HepG2 (cell line): ENCODE measurements around the gene LYRM7. TPM values are rescaled to one million over a fixed set of nuclear protein-coding genes. Genes with fewer than 3 reads are reported as not detected.

ENCODE experiments used
- ATAC-seq: fragments of 200-7000 bp; cut with Tn5 transposase; 3 replicates; pipeline ENCODE4 v1.9.1; 2020; ENCODE audit warnings: mild to moderate bottlenecking, moderate library complexity
- BruUV-seq: library from RNA; stranded (reverse); fragments of 400-500 nt; replicated peaks from 2 replicates; lab custom pipeline; 2021; lab: Mats Ljungman, UMichigan
- CTCF ChIA-PET: fragments of 300-600 bp; formaldehyde crosslinking; extraction: SDS; loops from one replicate; lab custom pipeline; 2021; ENCODE audit warnings: low total read pairs, inconsistent platforms, low intra/inter-chr PET ratio; lab: Yijun Ruan, JAX
- POLR2A ChIA-PET: fragments of 350-600 bp; sonication (Branson Sonifier 250); formaldehyde crosslinking; loops from one replicate; lab custom pipeline; 2020; ENCODE audit warnings: antibody characterized with exemption, inconsistent platforms; lab: Yijun Ruan, JAX
- DNase-seq: peaks from one replicate; pipeline ENCODE4 v3.0.0-alpha.2; 2015; ENCODE audit warnings: low spot score
- FAIRE-seq: peaks from 3 replicates; lab custom pipeline; 2011; peaks lifted over from hg19 to GRCh38; lab: Jason Lieb, UNC
- H2AFZ ChIP-seq: one replicate; pipeline ENCODE4 v1.6.1; 2011; ENCODE audit warnings: low read length, inconsistent platforms
- H3K27ac ChIP-seq: fragments of 300-600 bp; 3 replicates; pipeline ENCODE4 v1.8.0; 2011; ENCODE audit warnings: mixed run types, mild to moderate bottlenecking, mixed read lengths, low read length, inconsistent platforms; ENCODE audit not compliant: insufficient read depth; ENCODE audit errors: extremely low read length
- H3K27me3 ChIP-seq, 2 experiments: fragments of 200-600 bp in 1 of 2; 2 replicates in 1 of 2; 3 replicates in 1 of 2; pipeline versions ENCODE4 v1.6.0 to v1.8.0; 2011; ENCODE audit warnings: low read length in 2 of 2, mild to moderate bottlenecking in 2 of 2, moderate library complexity in 2 of 2, inconsistent platforms in 1 of 2; ENCODE audit not compliant: insufficient read depth in 2 of 2, control insufficient read depth in 1 of 2
- H3K36me3 ChIP-seq, 2 experiments: fragments of 200-600 bp in 1 of 2; replicated peaks in 1 of 2; 2 replicates in 1 of 2; 3 replicates in 1 of 2; pipeline versions ENCODE4 v1.5.1 to v1.8.0; 2011; ENCODE audit warnings: low read length in 2 of 2, inconsistent platforms in 1 of 2; ENCODE audit not compliant: insufficient read depth in 2 of 2, control insufficient read depth in 1 of 2
- H3K4me1 ChIP-seq: 2 replicates; pipeline ENCODE4 v1.5.1; 2012; ENCODE audit warnings: low read length, inconsistent platforms; ENCODE audit not compliant: insufficient read depth
- H3K4me2 ChIP-seq: 2 replicates; pipeline ENCODE4 v1.6.0; 2011; ENCODE audit warnings: low read depth, low read length, inconsistent platforms
- H3K4me3 ChIP-seq, 3 experiments: fragments of 200-600 bp in 1 of 3; sonication (generic), shearing (Covaris generic) in 1 of 3; replicated peaks in 1 of 3; 2 replicates each; pipeline ENCODE4 v1.5.1; 2011 to 2016; ENCODE audit warnings: low read length in 3 of 3, inconsistent platforms in 2 of 3, low read depth in 2 of 3, mild to moderate bottlenecking in 2 of 3, control low read depth in 1 of 3, mixed read lengths in 1 of 3; ENCODE audit not compliant: insufficient read depth in 1 of 3
- H3K79me2 ChIP-seq: one replicate; pipeline ENCODE4 v1.6.1; 2011; ENCODE audit warnings: low read length, inconsistent platforms; ENCODE audit not compliant: insufficient read depth
- H3K9ac ChIP-seq: 2 replicates; pipeline ENCODE4 v1.6.0; 2011; ENCODE audit warnings: mild to moderate bottlenecking, low read depth, low read length, inconsistent platforms; ENCODE audit not compliant: insufficient read depth
- H3K9me3 ChIP-seq: 2 replicates; pipeline ENCODE4 v1.5.1; 2012; ENCODE audit warnings: mild to moderate bottlenecking, low read length
- H4K20me1 ChIP-seq: 2 replicates; pipeline ENCODE4 v1.6.0; 2011; ENCODE audit warnings: inconsistent platforms, mild to moderate bottlenecking, low read length, moderate library complexity; ENCODE audit not compliant: insufficient read depth
- CEBPB ChIP-seq: IDR thresholded peaks from 2 replicates; pipeline ENCODE4 v1.6.1; 2011; ENCODE audit warnings: low read depth, low read length, improper control_type of control experiment, borderline replicate concordance
- DR1 ChIP-seq: sonication (generic); formaldehyde crosslinking; IDR thresholded peaks from 2 replicates; pipeline ENCODE4 v1.8.0; 2021; ENCODE audit warnings: mild to moderate bottlenecking, missing genetic modification reagents, inconsistent platforms
- MAFF ChIP-seq: IDR thresholded peaks from 2 replicates; pipeline ENCODE4 v1.6.1; 2011; ENCODE audit warnings: low read depth, low read length, improper control_type of control experiment
- MAFK ChIP-seq, 2 experiments: IDR thresholded peaks in 1 of 2; conservative IDR thresholded peaks in 1 of 2; 2 replicates each; pipeline ENCODE4 v1.6.1; 2011; ENCODE audit warnings: improper control_type of control experiment in 2 of 2, low read length in 2 of 2
- MBNL3 ChIP-seq: fragments of 250-450 bp; sonication (Bioruptor Pico); conservative IDR thresholded peaks from 2 replicates; pipeline ENCODE4 v1.8.0; 2022; ENCODE audit warnings: mild to moderate bottlenecking, inconsistent platforms
- PCBP1 ChIP-seq: fragments of 200-400 bp; formaldehyde crosslinking; IDR thresholded peaks from 2 replicates; pipeline ENCODE4 v1.6.1; 2017; ENCODE audit warnings: mild to moderate bottlenecking, low read depth, low read length, borderline replicate concordance
- TBL1XR1 ChIP-seq: fragments of 150-350 bp; IDR thresholded peaks from 2 replicates; pipeline ENCODE4 v1.6.1; 2014; ENCODE audit warnings: borderline replicate concordance, low read length; ENCODE audit not compliant: partially characterized antibody
- TRIM24 ChIP-seq: sonication (generic); formaldehyde crosslinking; IDR thresholded peaks from 2 replicates; pipeline ENCODE4 v1.8.0; 2022; ENCODE audit warnings: mild to moderate bottlenecking, missing genetic modification reagents
- ZNF350 ChIP-seq: sonication (generic); formaldehyde crosslinking; IDR thresholded peaks from 2 replicates; pipeline ENCODE4 v1.4.0; 2020; ENCODE audit warnings: mild to moderate bottlenecking, low read depth, missing genetic modification reagents, borderline replicate concordance
- ZNF558 ChIP-seq: sonication (generic); formaldehyde crosslinking; IDR thresholded peaks from 2 replicates; pipeline ENCODE4 v1.9.0; 2022; ENCODE audit warnings: mild to moderate bottlenecking, missing genetic modification reagents, borderline replicate concordance
- ZNF709 ChIP-seq: sonication (generic); formaldehyde crosslinking; IDR thresholded peaks from 2 replicates; pipeline ENCODE4 v1.5.0; 2020; ENCODE audit warnings: mild to moderate bottlenecking, missing genetic modification reagents
- ZXDC ChIP-seq: sonication (generic); formaldehyde crosslinking; IDR thresholded peaks from 2 replicates; pipeline ENCODE4 v1.5.0; 2020; ENCODE audit warnings: mild to moderate bottlenecking, missing genetic modification reagents
- WGBS: methylation state at CpG from one replicate; pipeline ENCODE4 v1.1.6; 2017; ENCODE audit warnings: low lambda C conversion rate; 5-methylcytosine and 5-hydroxymethylcytosine counted together
- in situ Hi-C: cut with HindIII; loops from 2 replicates; pipeline ENCODE4 v1.10.0; 2017; ENCODE audit warnings: low pct_unique_long_range_greater_than_20kb; ENCODE audit not compliant: extremely low pct_ligation_motif_present
- intact Hi-C: fragments of 100-400 bp; cut with micrococcal nuclease; formaldehyde crosslinking; loops from one replicate; pipeline ENCODE4 v1.10.0; 2022; ENCODE audit not compliant: unreplicated experiment
- polyA plus RNA-seq, 8 experiments: library from polyadenylated mRNA; depleted of rRNA in 3 of 8; stranded (reverse) in 7 of 8; unstranded in 1 of 8; fragments of >200 nt; fragmentation: Illumina TruSeq in 4 of 8; extraction: Trizol in 4 of 8; gene quantifications; 2 replicates each; pipeline versions ENCODE4 v1.2.1 to v1.2.3, GENCODE V29; 2011 to 2016; ENCODE audit warnings: low read depth in 4 of 8, missing spikeins in 1 of 8, mixed read lengths in 1 of 8; ENCODE audit not compliant: insufficient read depth in 1 of 8
- total RNA-seq, 5 experiments: library from RNA; depleted of rRNA; stranded (reverse); fragments of >200 nt; fragmentation: Illumina TruSeq; extraction: Trizol; gene quantifications; 2 replicates each; pipeline ENCODE4 v1.2.3, GENCODE V29; 2016; ENCODE audit warnings: low read depth in 1 of 5
- TF ChIP-seq, protein P1 (sequence below): sonication (generic); formaldehyde crosslinking; IDR thresholded peaks from 2 replicates; pipeline ENCODE4 v1.4.0; 2020; ENCODE audit warnings: missing genetic modification reagents, borderline replicate concordance

Gene LYRM7
- total and polyA plus RNA-seq, 2 of the 13 experiments (the other 11 are each of a cell fraction or from before 2014, with no cell fraction given), result 3.0 to 5.5 TPM

DNA sequence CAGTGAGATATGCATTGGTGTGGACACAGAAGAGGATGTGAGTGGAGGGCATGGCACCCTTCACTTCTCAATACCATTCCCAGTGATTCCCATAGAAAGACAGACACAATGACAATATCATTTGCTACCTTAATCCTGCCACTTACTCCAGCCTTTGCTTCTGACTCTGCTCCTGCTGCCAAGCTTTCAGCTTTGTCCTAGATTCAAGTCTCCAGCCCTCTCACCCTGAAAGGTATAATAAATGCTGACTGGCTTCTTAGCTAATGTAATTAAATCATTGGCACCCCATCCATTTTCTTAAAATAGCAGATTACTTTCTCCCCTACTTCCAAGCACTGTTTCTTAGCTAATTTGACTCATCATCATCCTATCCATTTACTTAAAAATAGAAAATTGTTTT is 52.0 kb downstream of the LYRM7 start:
- in situ Hi-C loops, result no loop called here
- FAIRE-seq (no peak), ATAC-seq (no peak), DNase-seq (no peak)
- no peak overlapping the region for H3K4me2 ChIP-seq
- H3K9me3 ChIP-seq, result no peaks in the 10 kb centered on the region
- no peaks in the 10 kb centered on the region for H3K36me3 ChIP-seq
- H3K27ac ChIP-seq, result no peak overlapping the region
- intact Hi-C loops, result no loop called here
- H2AFZ ChIP-seq, result no peak overlapping the region
- H3K4me3 ChIP-seq, result no peak overlapping the region
- H3K27me3 ChIP-seq, result peaks cover 0 to 2% of the 10 kb centered on the region in 2 experiments; a peak in 1 of 5 replicates
- H3K79me2 ChIP-seq, result no peaks in the 10 kb centered on the region
- H3K4me1 ChIP-seq, result no peaks in the 10 kb centered on the region
- CTCF ChIA-PET, result no interaction called here
- BruUV-seq, result no TSS peak
- POLR2A ChIA-PET, result no interaction called here
- no peak for TF ChIP-seq TBL1XR1
- 0 out of 2 replicates have a peak, but pooled peaks have one; percentile 2 for TF ChIP-seq MAFF
- TF ChIP-seq CEBPB, result no peak
- TF ChIP-seq MAFK (conservative IDR thresholded peaks at IDR 0.05 in 1 of 2, IDR thresholded peaks at IDR 0.05 in 1 of 2; ENCODE audit: low read length in 2 of 2), result 0 out of 4 replicates have a peak, but pooled peaks of 1 of the 2 experiments have one; percentile 8
- TF ChIP-seq DR1 (CRISPR knock-in tag), result no peak
- H4K20me1 ChIP-seq, result no peaks in the 10 kb centered on the region
- no peak overlapping the region for H3K9ac ChIP-seq

GRCh38 chr5:131223751-131224386 is 53.1 kb downstream of the LYRM7 start:
- FAIRE-seq (no peak), ATAC-seq (no peak), DNase-seq (no peak)
- Histone ChIP-seq H3K9me3 (no peaks in the 10 kb centered on the region), H3K4me3 (no peak overlapping the region), H3K79me2 (no peaks in the 10 kb centered on the region), H4K20me1 (no peaks in the 10 kb centered on the region), H3K4me2 (no peak overlapping the region), H3K36me3 (no peaks in the 10 kb centered on the region), H3K27me3 (peaks cover 0 to 2% of the 10 kb centered on the region in 2 experiments; a peak in 1 of 5 replicates), H2AFZ (no peak overlapping the region), H3K4me1 (no peaks in the 10 kb centered on the region), H3K9ac (no peak overlapping the region), H3K27ac (no peak overlapping the region)
- no TSS peak for BruUV-seq
- intact Hi-C loops (no loop called here), in situ Hi-C loops (no loop called here)
- WGBS, result 0% methylated on average over 2 of the region's 2 CpGs
- ChIA-PET CTCF (no interaction called here), POLR2A (no interaction called here)
- TF ChIP-seq, protein P1, sequence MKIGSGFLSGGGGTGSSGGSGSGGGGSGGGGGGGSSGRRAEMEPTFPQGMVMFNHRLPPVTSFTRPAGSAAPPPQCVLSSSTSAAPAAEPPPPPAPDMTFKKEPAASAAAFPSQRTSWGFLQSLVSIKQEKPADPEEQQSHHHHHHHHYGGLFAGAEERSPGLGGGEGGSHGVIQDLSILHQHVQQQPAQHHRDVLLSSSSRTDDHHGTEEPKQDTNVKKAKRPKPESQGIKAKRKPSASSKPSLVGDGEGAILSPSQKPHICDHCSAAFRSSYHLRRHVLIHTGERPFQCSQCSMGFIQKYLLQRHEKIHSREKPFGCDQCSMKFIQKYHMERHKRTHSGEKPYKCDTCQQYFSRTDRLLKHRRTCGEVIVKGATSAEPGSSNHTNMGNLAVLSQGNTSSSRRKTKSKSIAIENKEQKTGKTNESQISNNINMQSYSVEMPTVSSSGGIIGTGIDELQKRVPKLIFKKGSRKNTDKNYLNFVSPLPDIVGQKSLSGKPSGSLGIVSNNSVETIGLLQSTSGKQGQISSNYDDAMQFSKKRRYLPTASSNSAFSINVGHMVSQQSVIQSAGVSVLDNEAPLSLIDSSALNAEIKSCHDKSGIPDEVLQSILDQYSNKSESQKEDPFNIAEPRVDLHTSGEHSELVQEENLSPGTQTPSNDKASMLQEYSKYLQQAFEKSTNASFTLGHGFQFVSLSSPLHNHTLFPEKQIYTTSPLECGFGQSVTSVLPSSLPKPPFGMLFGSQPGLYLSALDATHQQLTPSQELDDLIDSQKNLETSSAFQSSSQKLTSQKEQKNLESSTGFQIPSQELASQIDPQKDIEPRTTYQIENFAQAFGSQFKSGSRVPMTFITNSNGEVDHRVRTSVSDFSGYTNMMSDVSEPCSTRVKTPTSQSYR (CRISPR knock-in tag), result no peak
- TF ChIP-seq MBNL3 (CRISPR knock-in tag) (no peak), ZNF709 (CRISPR knock-in tag) (no peak), ZNF558 (CRISPR knock-in tag) (no peak), PCBP1 (no peak), TRIM24 (CRISPR knock-in tag) (no peak), ZNF350 (CRISPR knock-in tag) (no peak), ZXDC (CRISPR knock-in tag) (no peak)
